GM23248 (cell line): ENCODE data around the gene KIF18A.
"Not testable (repeated sequence)": the region's sequence is repeated elsewhere in the genome, so short reads cannot be mapped to it uniquely, and the experiment has no call there.

Experiments used
- EZH2 ChIP-seq: fragments of 200-600 bp; sonication (generic); IDR thresholded peaks from 2 replicates; pipeline ENCODE4 v1.6.1; 2018; ENCODE audit warnings: antibody characterized with exemption, mild to moderate bottlenecking; ENCODE audit not compliant: insufficient read depth, poor library complexity, severe bottlenecking
- EZH2phosphoT487 ChIP-seq: fragments of 200-600 bp; sonication (generic); IDR thresholded peaks from 2 replicates; pipeline ENCODE4 v1.6.1; 2018; ENCODE audit warnings: antibody characterized with exemption, moderate library complexity, mild to moderate bottlenecking, low read depth; ENCODE audit not compliant: insufficient read depth

GRCh38 chr11:28102300-28102699 lies 5.7 kb downstream of the KIF18A start:
- not testable (repeated sequence) for TF ChIP-seq EZH2phosphoT487, EZH2
